SK-N-SH treated with all-trans-retinoic acid at 6 μM for 48 hours (cell line): ENCODE results near the gene CREB3L2.

ENCODE experiments used
- ATAC-seq: fragments of 200-7000 bp; cut with Tn5 transposase; 3 replicates; pipeline ENCODE4 v1.9.1; 2020; ENCODE audit warnings: mild to moderate bottlenecking, moderate library complexity
- ARNTL ChIP-seq: fragments of 450-650 bp; formaldehyde crosslinking; IDR thresholded peaks from 2 replicates; pipeline ENCODE4 v1.5.0; 2020; ENCODE audit warnings: low read depth, mild to moderate bottlenecking, moderate library complexity, borderline replicate concordance
- BACH2 ChIP-seq: fragments of 250-450 bp; sonication (Bioruptor Pico); IDR thresholded peaks from 2 replicates; pipeline ENCODE4 v1.9.0; 2021; ENCODE audit warnings: mild to moderate bottlenecking, borderline replicate concordance
- ESRRG ChIP-seq: fragments of 250-450 bp; sonication (Bioruptor Pico); IDR thresholded peaks from 2 replicates; pipeline ENCODE4 v1.6.1; 2021; ENCODE audit warnings: mild to moderate bottlenecking
- GLIS3 ChIP-seq: fragments of 250-450 bp; sonication (Bioruptor Pico); IDR thresholded peaks from 2 replicates; pipeline ENCODE4 v1.5.0; 2020; ENCODE audit warnings: mild to moderate bottlenecking, moderate library complexity
- ISL1 ChIP-seq: fragments of 250-450 bp; sonication (Bioruptor Pico); IDR thresholded peaks from 2 replicates; pipeline ENCODE4 v2.1.2; 2022; ENCODE audit warnings: mild to moderate bottlenecking, moderate library complexity
- OSR1 ChIP-seq: fragments of 250-450 bp; sonication (Bioruptor Pico); IDR thresholded peaks from 2 replicates; pipeline ENCODE4 v1.8.0; 2022; ENCODE audit warnings: moderate library complexity, mild to moderate bottlenecking, inconsistent platforms
- PATZ1 ChIP-seq: fragments of 250-450 bp; sonication (Bioruptor Pico); IDR thresholded peaks from 2 replicates; pipeline ENCODE4 v1.8.0; 2020; ENCODE audit warnings: mild to moderate bottlenecking, moderate library complexity, borderline replicate concordance
- PPARA ChIP-seq: fragments of 250-450 bp; sonication (Bioruptor Pico); IDR thresholded peaks from 2 replicates; pipeline ENCODE4 v1.5.0; 2020; ENCODE audit warnings: mild to moderate bottlenecking, borderline replicate concordance
- RARB ChIP-seq: fragments of 250-450 bp; sonication (Bioruptor Pico); IDR thresholded peaks from 2 replicates; pipeline ENCODE4 v1.8.0; 2021; ENCODE audit warnings: mild to moderate bottlenecking, moderate library complexity
- SNAI2 ChIP-seq: fragments of 250-450 bp; sonication (Bioruptor Pico); IDR thresholded peaks from 2 replicates; pipeline ENCODE4 v1.5.0; 2020; ENCODE audit warnings: mild to moderate bottlenecking, moderate library complexity
- TCF4 ChIP-seq: fragments of 250-450 bp; sonication (Bioruptor Pico); IDR thresholded peaks from 2 replicates; pipeline ENCODE4 v1.8.0; 2021; ENCODE audit warnings: mild to moderate bottlenecking, moderate library complexity, borderline replicate concordance
- TOX ChIP-seq: fragments of 250-450 bp; sonication (Bioruptor Pico); IDR thresholded peaks from 2 replicates; pipeline ENCODE4 v1.8.0; 2021; ENCODE audit warnings: mild to moderate bottlenecking, moderate library complexity, borderline replicate concordance
- TSHZ2 ChIP-seq: fragments of 250-450 bp; sonication (Bioruptor Pico); IDR thresholded peaks from 2 replicates; pipeline ENCODE4 v1.5.0; 2020; ENCODE audit warnings: mild to moderate bottlenecking, moderate library complexity
- ZC3H10 ChIP-seq: fragments of 250-450 bp; sonication (Bioruptor Pico); IDR thresholded peaks from 2 replicates; pipeline ENCODE4 v1.5.1; 2021; ENCODE audit warnings: mild to moderate bottlenecking, moderate library complexity
- ZFP3 ChIP-seq: fragments of 250-450 bp; sonication (Bioruptor Pico); IDR thresholded peaks from 2 replicates; pipeline ENCODE4 v1.5.0; 2020; ENCODE audit warnings: mild to moderate bottlenecking, moderate library complexity
- ZNF565 ChIP-seq: fragments of 450-650 bp; formaldehyde crosslinking; conservative IDR thresholded peaks from 2 replicates; pipeline ENCODE4 v1.5.0; 2020; ENCODE audit warnings: low read depth, mild to moderate bottlenecking, moderate library complexity
- ZNF70 ChIP-seq: fragments of 450-650 bp; formaldehyde crosslinking; IDR thresholded peaks from 2 replicates; pipeline ENCODE4 v1.5.0; 2020; ENCODE audit warnings: mild to moderate bottlenecking, moderate library complexity
- ZNF8 ChIP-seq: fragments of 450-650 bp; formaldehyde crosslinking; IDR thresholded peaks from 2 replicates; pipeline ENCODE4 v1.5.0; 2020; ENCODE audit warnings: mild to moderate bottlenecking, moderate library complexity
- TF ChIP-seq, protein P1 (sequence below): fragments of 250-450 bp; sonication (Bioruptor Pico); IDR thresholded peaks from 2 replicates; pipeline ENCODE4 v1.5.1; 2021; ENCODE audit warnings: mild to moderate bottlenecking, moderate library complexity
- TF ChIP-seq, protein P2 (sequence below): fragments of 250-450 bp; sonication (Bioruptor Pico); IDR thresholded peaks from 2 replicates; pipeline ENCODE4 v1.5.1; 2020; ENCODE audit warnings: low read depth, mild to moderate bottlenecking, moderate library complexity
- TF ChIP-seq, protein P3 (sequence below): fragments of 250-450 bp; sonication (Bioruptor Pico); IDR thresholded peaks from 2 replicates; pipeline ENCODE4 v1.8.0; 2021; ENCODE audit warnings: low read depth, mild to moderate bottlenecking, moderate library complexity, borderline replicate concordance

CREB3L2 gene

GRCh38 chr7:137846827-137847567 lies 154.9 kb downstream of the CREB3L2 start, which contains the start of gene DGKI (continued):
- no peak for TF ChIP-seq BACH2 (CRISPR knock-in tag)
- TF ChIP-seq ZC3H10 = no peak

DNA sequence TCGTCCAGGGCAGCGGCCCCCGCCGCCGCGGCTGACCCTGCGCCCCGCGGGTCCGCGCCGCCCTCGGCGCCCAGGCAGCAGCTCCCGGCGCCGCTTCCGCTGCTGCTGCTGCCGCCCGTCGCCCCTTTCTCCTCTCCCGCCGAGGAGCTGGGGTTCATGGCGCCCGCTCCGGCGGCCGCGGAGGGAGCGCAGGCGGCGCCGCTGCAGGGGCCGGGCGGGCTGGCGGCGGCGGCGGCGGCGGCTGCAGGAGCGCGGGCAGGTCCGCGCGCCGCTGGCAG lies 155.4 kb downstream of the CREB3L2 start:
- no peak; the same call in 2 of the 3 replicates for ATAC-seq
- no peak for TF ChIP-seq TSHZ2 (CRISPR knock-in tag)
- no peak for TF ChIP-seq TCF4 (CRISPR knock-in tag)
- TF ChIP-seq ZFP3 (CRISPR knock-in tag) = no peak
- no peak for TF ChIP-seq ZNF565
- TF ChIP-seq ARNTL (CRISPR knock-in tag) = no peak
- TF ChIP-seq GLIS3 (CRISPR knock-in tag) = no peak
- no peak for TF ChIP-seq PATZ1 (CRISPR knock-in tag)
- TF ChIP-seq PPARA (CRISPR knock-in tag) = no peak

DNA sequence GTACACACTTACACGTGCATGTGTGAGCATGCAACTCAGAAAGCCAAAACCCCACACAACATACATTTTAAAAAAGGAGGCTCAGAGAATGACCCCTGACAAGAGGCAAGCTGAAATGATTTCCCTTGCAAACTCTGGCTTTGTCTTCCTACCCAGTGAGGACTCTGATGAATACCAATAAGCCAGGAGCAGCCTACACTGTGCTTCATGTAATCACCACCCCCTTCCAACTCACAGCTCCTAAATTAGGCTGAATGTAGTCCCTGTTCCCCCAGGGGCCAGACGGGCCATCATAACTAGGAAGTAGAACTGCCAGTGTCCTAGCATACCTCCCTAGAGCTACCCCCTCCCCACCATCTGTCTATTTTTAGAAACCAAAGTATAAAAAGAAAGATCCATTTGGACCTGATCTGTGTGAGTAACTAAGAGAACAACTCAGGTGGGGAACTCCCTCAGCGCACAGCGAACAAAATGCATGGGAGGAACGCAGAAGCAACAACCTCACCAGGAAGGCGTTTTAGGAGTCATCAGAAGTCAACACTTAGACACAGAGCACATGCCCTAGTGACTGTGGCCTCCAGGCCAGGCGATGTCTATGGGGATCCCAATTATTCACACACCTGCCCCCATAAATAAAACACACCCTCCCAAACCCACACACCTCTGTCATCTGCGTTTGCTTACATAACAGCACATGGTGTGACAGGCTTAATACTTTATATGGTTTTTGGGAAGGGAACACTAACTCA lies 157.0 kb downstream of the CREB3L2 start:
- ATAC-seq = no peak
- TF ChIP-seq PATZ1 (CRISPR knock-in tag) (no peak), ZFP3 (CRISPR knock-in tag) (no peak), ZNF8 (CRISPR knock-in tag) (no peak), TSHZ2 (CRISPR knock-in tag) (no peak), BACH2 (CRISPR knock-in tag) (no peak), GLIS3 (CRISPR knock-in tag) (no peak), ISL1 (CRISPR knock-in tag) (no peak), RARB (no peak), ZNF565 (no peak), ESRRG (CRISPR knock-in tag) (no peak), OSR1 (CRISPR knock-in tag) (no peak), ZNF70 (CRISPR knock-in tag) (no peak), ZC3H10 (no peak), SNAI2 (CRISPR knock-in tag) (no peak), ARNTL (CRISPR knock-in tag) (no peak), TOX (no peak)
- TF ChIP-seq, protein P1, sequence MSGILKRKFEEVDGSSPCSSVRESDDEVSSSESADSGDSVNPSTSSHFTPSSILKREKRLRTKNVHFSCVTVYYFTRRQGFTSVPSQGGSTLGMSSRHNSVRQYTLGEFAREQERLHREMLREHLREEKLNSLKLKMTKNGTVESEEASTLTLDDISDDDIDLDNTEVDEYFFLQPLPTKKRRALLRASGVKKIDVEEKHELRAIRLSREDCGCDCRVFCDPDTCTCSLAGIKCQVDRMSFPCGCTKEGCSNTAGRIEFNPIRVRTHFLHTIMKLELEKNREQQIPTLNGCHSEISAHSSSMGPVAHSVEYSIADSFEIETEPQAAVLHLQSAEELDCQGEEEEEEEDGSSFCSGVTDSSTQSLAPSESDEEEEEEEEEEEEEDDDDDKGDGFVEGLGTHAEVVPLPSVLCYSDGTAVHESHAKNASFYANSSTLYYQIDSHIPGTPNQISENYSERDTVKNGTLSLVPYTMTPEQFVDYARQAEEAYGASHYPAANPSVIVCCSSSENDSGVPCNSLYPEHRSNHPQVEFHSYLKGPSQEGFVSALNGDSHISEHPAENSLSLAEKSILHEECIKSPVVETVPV = no peak
- TF ChIP-seq, protein P2, sequence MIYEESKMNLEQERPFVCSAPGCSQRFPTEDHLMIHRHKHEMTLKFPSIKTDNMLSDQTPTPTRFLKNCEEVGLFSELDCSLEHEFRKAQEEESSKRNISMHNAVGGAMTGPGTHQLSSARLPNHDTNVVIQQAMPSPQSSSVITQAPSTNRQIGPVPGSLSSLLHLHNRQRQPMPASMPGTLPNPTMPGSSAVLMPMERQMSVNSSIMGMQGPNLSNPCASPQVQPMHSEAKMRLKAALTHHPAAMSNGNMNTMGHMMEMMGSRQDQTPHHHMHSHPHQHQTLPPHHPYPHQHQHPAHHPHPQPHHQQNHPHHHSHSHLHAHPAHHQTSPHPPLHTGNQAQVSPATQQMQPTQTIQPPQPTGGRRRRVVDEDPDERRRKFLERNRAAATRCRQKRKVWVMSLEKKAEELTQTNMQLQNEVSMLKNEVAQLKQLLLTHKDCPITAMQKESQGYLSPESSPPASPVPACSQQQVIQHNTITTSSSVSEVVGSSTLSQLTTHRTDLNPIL (CRISPR knock-in tag) = no peak
- TF ChIP-seq, protein P3, sequence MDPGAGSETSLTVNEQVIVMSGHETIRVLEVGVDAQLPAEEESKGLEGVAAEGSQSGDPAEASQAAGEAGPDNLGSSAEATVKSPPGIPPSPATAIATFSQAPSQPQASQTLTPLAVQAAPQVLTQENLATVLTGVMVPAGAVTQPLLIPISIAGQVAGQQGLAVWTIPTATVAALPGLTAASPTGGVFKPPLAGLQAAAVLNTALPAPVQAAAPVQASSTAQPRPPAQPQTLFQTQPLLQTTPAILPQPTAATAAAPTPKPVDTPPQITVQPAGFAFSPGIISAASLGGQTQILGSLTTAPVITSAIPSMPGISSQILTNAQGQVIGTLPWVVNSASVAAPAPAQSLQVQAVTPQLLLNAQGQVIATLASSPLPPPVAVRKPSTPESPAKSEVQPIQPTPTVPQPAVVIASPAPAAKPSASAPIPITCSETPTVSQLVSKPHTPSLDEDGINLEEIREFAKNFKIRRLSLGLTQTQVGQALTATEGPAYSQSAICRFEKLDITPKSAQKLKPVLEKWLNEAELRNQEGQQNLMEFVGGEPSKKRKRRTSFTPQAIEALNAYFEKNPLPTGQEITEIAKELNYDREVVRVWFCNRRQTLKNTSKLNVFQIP = no peak
- TF ChIP-seq, all 23 proteins: peak for 0
